Measurements from ENCODE around the gene SERPINB11. TPM values are rescaled to one million over a fixed set of nuclear protein-coding genes. Genes with fewer than 3 reads are reported as not detected.

The SERPINB11 gene
- polyA plus RNA-seq, 1 donor from 2014 or later, result not detected

DNA sequence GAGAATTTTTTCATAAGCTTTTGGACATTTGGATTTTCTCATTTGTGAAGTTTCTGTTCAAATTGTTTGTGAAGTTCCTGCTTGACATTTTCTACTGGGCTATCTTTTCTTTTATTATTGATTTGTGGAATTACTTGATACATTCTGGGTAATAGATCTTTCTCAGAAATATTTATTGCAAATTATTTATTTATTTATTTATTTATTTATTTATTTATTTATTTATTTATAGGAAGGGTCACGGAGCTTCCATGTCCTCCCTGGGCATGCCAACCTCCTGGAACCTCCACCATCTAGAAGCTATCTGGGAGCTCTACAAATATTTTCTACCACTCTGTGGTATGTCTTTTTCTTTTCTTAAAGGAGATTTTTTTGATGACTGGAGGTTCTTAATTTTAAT, 46.7 kb downstream of the SERPINB11 start:
- no peak overlapping the region for H2AFZ ChIP-seq (ENCODE audit: low read depth, low read length)
- no peak overlapping the region for H3K9ac ChIP-seq (ENCODE audit: low read length)
- H3F3A ChIP-seq (ENCODE audit: insufficient read depth, low read length, poor library complexity, severe bottlenecking), result no peaks in the 10 kb centered on the region
- H3K9me2 ChIP-seq (ENCODE audit: insufficient read depth, low read length), result no peaks in the 10 kb centered on the region
- H3K27ac ChIP-seq (ENCODE audit: low read length), result no peak overlapping the region
- H3K4me2 ChIP-seq (ENCODE audit: low read length), result no peak overlapping the region
- no peaks in the 10 kb centered on the region for H3K36me3 ChIP-seq (ENCODE audit: insufficient read depth, low read length)
- H3K9me3 ChIP-seq (ENCODE audit: low read length), result no peaks in the 10 kb centered on the region
- H3K27me3 ChIP-seq (ENCODE audit: insufficient read depth, low read depth, low read length), result no peaks in the 10 kb centered on the region
- H3K79me2 ChIP-seq (replicated peaks; ENCODE audit: insufficient read depth, low read length), result no peaks in the 10 kb centered on the region
- no peaks in the 10 kb centered on the region for H4K20me1 ChIP-seq (ENCODE audit: insufficient read depth)
- TF ChIP-seq POLR2AphosphoS5 (IDR thresholded peaks at IDR 0.05), result no peak
- no peak for TF ChIP-seq CTCF (IDR thresholded peaks at IDR 0.05; ENCODE audit: poor library complexity, severe bottlenecking)
- TF ChIP-seq REST (IDR thresholded peaks at IDR 0.05; ENCODE audit: borderline replicate concordance), result no peak
- TF ChIP-seq TAF1 (IDR thresholded peaks at IDR 0.05; ENCODE audit: low read depth), result no peak
- no peak for TF ChIP-seq EZH2 (IDR thresholded peaks at IDR 0.05; ENCODE audit: borderline replicate concordance, insufficient read depth, low read length, poor library complexity, severe bottlenecking)
- no peak for TF ChIP-seq SMC3 (conservative IDR thresholded peaks at IDR 0.05; ENCODE audit: poor library complexity)
- TF ChIP-seq MXI1 (conservative IDR thresholded peaks at IDR 0.05; ENCODE audit: poor library complexity, severe bottlenecking), result no peak
- TF ChIP-seq EP300 (conservative IDR thresholded peaks at IDR 0.05; ENCODE audit: poor library complexity, severe bottlenecking), result no peak
- no peak for TF ChIP-seq RAD21 (conservative IDR thresholded peaks at IDR 0.05)
- H3K4me3 ChIP-seq (ENCODE audit: low read length), result no peak overlapping the region

DNA sequence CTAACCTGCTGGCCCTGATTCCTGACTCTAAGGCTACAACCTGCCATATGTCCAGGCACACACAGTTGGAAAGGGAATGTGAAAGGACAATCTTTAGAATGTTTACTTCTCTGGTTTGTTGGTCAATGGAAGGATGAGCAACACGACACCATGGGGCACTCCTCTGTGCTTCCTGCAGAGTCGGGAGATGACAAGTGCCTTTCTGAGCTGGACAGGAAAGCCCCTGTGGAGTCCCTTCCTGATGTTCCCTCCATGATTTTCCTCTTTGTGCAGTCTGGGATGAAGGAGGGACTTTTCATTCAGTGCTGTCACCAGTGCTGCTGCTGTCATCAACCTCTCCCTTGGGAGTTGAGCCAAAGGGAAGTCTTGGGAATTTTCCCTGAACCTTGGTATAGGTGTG, 49.9 kb downstream of the SERPINB11 start:
- no peaks in the 10 kb centered on the region for H4K20me1 ChIP-seq (ENCODE audit: insufficient read depth)
- H3K4me3 ChIP-seq (ENCODE audit: low read length), result no peak overlapping the region
- no peaks in the 10 kb centered on the region for H3K9me3 ChIP-seq (ENCODE audit: low read length)
- H3K9me2 ChIP-seq (ENCODE audit: insufficient read depth, low read length), result no peaks in the 10 kb centered on the region
- no peaks in the 10 kb centered on the region for H3K79me2 ChIP-seq (replicated peaks; ENCODE audit: insufficient read depth, low read length)
- H3K27ac ChIP-seq (ENCODE audit: low read length), result no peak overlapping the region
- no peak overlapping the region for H2AFZ ChIP-seq (ENCODE audit: low read depth, low read length)
- H3K9ac ChIP-seq (ENCODE audit: low read length), result no peak overlapping the region
- H3K4me2 ChIP-seq (ENCODE audit: low read length), result no peak overlapping the region
- H3F3A ChIP-seq (ENCODE audit: insufficient read depth, low read length, poor library complexity, severe bottlenecking), result no peaks in the 10 kb centered on the region
- H3K36me3 ChIP-seq (ENCODE audit: insufficient read depth, low read length), result no peaks in the 10 kb centered on the region
- H3K27me3 ChIP-seq (ENCODE audit: insufficient read depth, low read depth, low read length), result no peaks in the 10 kb centered on the region
- TF ChIP-seq EZH2 (IDR thresholded peaks at IDR 0.05; ENCODE audit: borderline replicate concordance, insufficient read depth, low read length, poor library complexity, severe bottlenecking) (no peak), EP300 (conservative IDR thresholded peaks at IDR 0.05; ENCODE audit: poor library complexity, severe bottlenecking) (no peak), POLR2AphosphoS5 (IDR thresholded peaks at IDR 0.05) (no peak), RAD21 (conservative IDR thresholded peaks at IDR 0.05) (no peak), REST (IDR thresholded peaks at IDR 0.05; ENCODE audit: borderline replicate concordance) (no peak), MXI1 (conservative IDR thresholded peaks at IDR 0.05; ENCODE audit: poor library complexity, severe bottlenecking) (no peak), TAF1 (IDR thresholded peaks at IDR 0.05; ENCODE audit: low read depth) (no peak), SMC3 (conservative IDR thresholded peaks at IDR 0.05; ENCODE audit: poor library complexity) (no peak)
